Measurements from ENCODE around the gene INVS.

DNA sequence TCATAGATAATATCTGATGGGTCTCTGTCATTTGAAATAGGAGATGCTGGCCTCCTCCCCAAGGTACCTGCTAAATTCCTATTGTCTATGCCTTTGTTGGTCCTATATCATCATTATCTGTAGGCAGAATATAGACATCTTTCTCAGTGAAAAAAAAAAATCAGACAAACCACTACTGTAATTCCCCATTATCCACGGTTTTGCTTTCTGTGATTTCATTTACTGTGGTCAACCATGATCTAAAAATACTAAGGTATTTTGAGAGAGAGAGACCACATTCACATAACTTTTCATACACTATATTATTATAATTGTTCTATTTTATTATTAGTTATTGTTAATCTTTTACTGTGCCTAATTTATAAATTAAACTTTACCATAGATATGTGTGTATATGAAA lies 122.5 kb downstream of the INVS start:
- TF ChIP-seq EZH2phosphoT487 (IDR thresholded peaks at IDR 0.05; ENCODE audit: low read length): no peak
- TF ChIP-seq, protein P1, sequence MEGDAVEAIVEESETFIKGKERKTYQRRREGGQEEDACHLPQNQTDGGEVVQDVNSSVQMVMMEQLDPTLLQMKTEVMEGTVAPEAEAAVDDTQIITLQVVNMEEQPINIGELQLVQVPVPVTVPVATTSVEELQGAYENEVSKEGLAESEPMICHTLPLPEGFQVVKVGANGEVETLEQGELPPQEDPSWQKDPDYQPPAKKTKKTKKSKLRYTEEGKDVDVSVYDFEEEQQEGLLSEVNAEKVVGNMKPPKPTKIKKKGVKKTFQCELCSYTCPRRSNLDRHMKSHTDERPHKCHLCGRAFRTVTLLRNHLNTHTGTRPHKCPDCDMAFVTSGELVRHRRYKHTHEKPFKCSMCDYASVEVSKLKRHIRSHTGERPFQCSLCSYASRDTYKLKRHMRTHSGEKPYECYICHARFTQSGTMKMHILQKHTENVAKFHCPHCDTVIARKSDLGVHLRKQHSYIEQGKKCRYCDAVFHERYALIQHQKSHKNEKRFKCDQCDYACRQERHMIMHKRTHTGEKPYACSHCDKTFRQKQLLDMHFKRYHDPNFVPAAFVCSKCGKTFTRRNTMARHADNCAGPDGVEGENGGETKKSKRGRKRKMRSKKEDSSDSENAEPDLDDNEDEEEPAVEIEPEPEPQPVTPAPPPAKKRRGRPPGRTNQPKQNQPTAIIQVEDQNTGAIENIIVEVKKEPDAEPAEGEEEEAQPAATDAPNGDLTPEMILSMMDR (IDR thresholded peaks at IDR 0.05; ENCODE audit: low read length): no peak
- TF ChIP-seq EZH2 (optimal IDR thresholded peaks at IDR 0.05; ENCODE audit: low read depth, low read length): no peak
